ENCODE results near the gene BICC1. TPM values are rescaled to one million over a fixed set of nuclear protein-coding genes. Genes with fewer than 3 reads are reported as not detected.

BICC1 gene
- total and polyA plus RNA-seq, 2 donors (not counting 3 experiments of a cell fraction or from before 2014, with no cell fraction given) = 0.06 to 0.29 TPM

DNA sequence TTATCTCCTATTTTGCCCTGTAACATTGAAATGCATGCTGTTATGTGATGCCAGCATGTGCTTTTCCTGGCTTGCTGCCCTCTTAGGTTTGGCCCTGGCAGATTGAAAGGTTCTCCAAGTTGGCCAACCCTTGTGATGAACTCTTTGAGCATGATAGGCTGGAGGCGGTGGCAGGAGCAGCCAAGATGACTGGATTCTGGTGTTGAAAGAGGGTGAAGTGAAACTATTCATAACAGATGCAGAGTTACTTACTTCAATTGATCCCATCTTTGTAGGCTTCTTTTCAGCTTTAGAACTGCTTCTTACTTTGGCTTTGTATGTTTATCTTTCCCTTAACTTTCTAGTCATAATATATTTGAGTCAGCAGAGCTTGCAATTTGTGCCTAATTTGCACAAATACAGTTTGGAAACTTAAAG is 57.6 kb downstream of the BICC1 start:
- no peak overlapping the region for H3K9ac ChIP-seq (replicated peaks; ENCODE audit: extremely low read depth, insufficient read depth, low read length)
- no peaks in the 10 kb centered on the region for H3K4me1 ChIP-seq (ENCODE audit: control insufficient read depth, extremely low read depth, insufficient read depth, low read length)
- CTCF ChIA-PET = no interaction called here
- H3K27me3 ChIP-seq (ENCODE audit: control insufficient read depth in 2 of 2, insufficient read depth in 2 of 2, low read length in 2 of 2) = no peaks in the 10 kb centered on the region
- POLR2A ChIA-PET = no interaction called here
- no peak overlapping the region for H2AFZ ChIP-seq (ENCODE audit: low read depth, low read length)
- no peak overlapping the region for H3K4me3 ChIP-seq (replicated peaks in 1 of 3; ENCODE audit: insufficient read depth in 1 of 3, low read depth in 1 of 3, low read length in 3 of 3)
- no peak overlapping the region for H3K4me2 ChIP-seq (ENCODE audit: insufficient read depth, low read length)
- FAIRE-seq (no peak), DNase-seq (ENCODE audit: low read depth, low spot score) (no peak)
- no peaks in the 10 kb centered on the region for H4K20me1 ChIP-seq (replicated peaks; ENCODE audit: control insufficient read depth, extremely low read depth, insufficient read depth, low read length)
- no peaks in the 10 kb centered on the region for H3K9me1 ChIP-seq (replicated peaks; ENCODE audit: control insufficient read depth, extremely low read depth, insufficient read depth, low read length)
- H3K9me3 ChIP-seq (replicated peaks; ENCODE audit: control insufficient read depth, insufficient read depth, low read length) = no peaks in the 10 kb centered on the region
- TF ChIP-seq FOS (IDR thresholded peaks at IDR 0.05; ENCODE audit: borderline replicate concordance, insufficient read depth, low read length) (no peak), POLR2A (IDR thresholded peaks at IDR 0.05; ENCODE audit: low read depth, low read length) (no peak), JUN (IDR thresholded peaks at IDR 0.05; ENCODE audit: borderline replicate concordance, insufficient read depth, insufficient read length, low read depth) (no peak), POLR2AphosphoS5 (IDR thresholded peaks at IDR 0.05; ENCODE audit: insufficient read depth, low read depth, low read length) (no peak), MYC (IDR thresholded peaks at IDR 0.05; ENCODE audit: low read depth, low read length) (no peak)
- TF ChIP-seq, protein P1, sequence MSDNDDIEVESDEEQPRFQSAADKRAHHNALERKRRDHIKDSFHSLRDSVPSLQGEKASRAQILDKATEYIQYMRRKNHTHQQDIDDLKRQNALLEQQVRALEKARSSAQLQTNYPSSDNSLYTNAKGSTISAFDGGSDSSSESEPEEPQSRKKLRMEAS (IDR thresholded peaks at IDR 0.05; ENCODE audit: insufficient read depth, insufficient read length) = no peak
- intact Hi-C loops (cut with micrococcal nuclease) (no loop called here), dilution Hi-C loops (cut with MboI; ENCODE audit: extremely low pct_ligation_motif_present, low sequenced_read_pairs) (no loop called here)
- H3K36me3 ChIP-seq (ENCODE audit: control insufficient read depth in 2 of 2, extremely low read depth in 1 of 2, insufficient read depth in 2 of 2, low read length in 2 of 2) = no peaks in the 10 kb centered on the region
- no TSS peak for BruUV-seq (replicated peaks)
- no peak overlapping the region for H3K27ac ChIP-seq (ENCODE audit: insufficient read depth, low read depth, low read length)
- H3K79me2 ChIP-seq (ENCODE audit: control insufficient read depth, insufficient read depth, low read length) = no peaks in the 10 kb centered on the region

DNA sequence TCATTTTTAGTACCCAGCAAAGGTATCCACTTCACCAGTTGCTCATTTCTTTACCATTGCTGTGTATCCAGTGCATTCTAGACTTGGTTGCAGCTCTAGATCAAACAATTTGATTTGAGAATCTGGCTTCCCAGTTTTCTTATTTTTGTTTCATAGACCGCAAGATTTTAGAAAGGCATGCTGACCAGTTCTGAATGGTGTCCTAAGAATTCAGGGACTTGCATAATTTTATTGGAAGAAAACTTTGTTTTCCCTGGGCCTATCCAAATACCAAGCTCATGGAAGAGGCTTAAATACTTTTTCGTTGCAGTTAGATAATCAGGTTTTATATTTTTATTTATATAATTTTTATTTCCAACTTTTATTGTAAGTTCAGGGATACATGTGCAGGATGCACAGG is 58.3 kb downstream of the BICC1 start:
- intact Hi-C loops (cut with micrococcal nuclease) = no loop called here
- Histone ChIP-seq H3K27ac (ENCODE audit: insufficient read depth, low read depth, low read length) (no peak overlapping the region), H3K4me1 (ENCODE audit: control insufficient read depth, extremely low read depth, insufficient read depth, low read length) (no peaks in the 10 kb centered on the region), H3K9me3 (replicated peaks; ENCODE audit: control insufficient read depth, insufficient read depth, low read length) (no peaks in the 10 kb centered on the region), H2AFZ (ENCODE audit: low read depth, low read length) (no peak overlapping the region), H3K9me1 (replicated peaks; ENCODE audit: control insufficient read depth, extremely low read depth, insufficient read depth, low read length) (no peaks in the 10 kb centered on the region), H4K20me1 (replicated peaks; ENCODE audit: control insufficient read depth, extremely low read depth, insufficient read depth, low read length) (no peaks in the 10 kb centered on the region), H3K36me3 (ENCODE audit: control insufficient read depth in 2 of 2, extremely low read depth in 1 of 2, insufficient read depth in 2 of 2, low read length in 2 of 2) (no peaks in the 10 kb centered on the region), H3K9ac (replicated peaks; ENCODE audit: extremely low read depth, insufficient read depth, low read length) (no peak overlapping the region), H3K79me2 (ENCODE audit: control insufficient read depth, insufficient read depth, low read length) (no peaks in the 10 kb centered on the region), H3K4me2 (ENCODE audit: insufficient read depth, low read length) (no peak overlapping the region), H3K27me3 (ENCODE audit: control insufficient read depth in 2 of 2, insufficient read depth in 2 of 2, low read length in 2 of 2) (no peaks in the 10 kb centered on the region), H3K4me3 (replicated peaks in 1 of 3; ENCODE audit: insufficient read depth in 1 of 3, low read depth in 1 of 3, low read length in 3 of 3) (no peak overlapping the region)
- dilution Hi-C loops (cut with MboI; ENCODE audit: extremely low pct_ligation_motif_present, low sequenced_read_pairs) = no loop called here
- CTCF ChIA-PET = no interaction called here
- no peak for DNase-seq (ENCODE audit: low read depth, low spot score)
- POLR2A ChIA-PET = no interaction called here
- FAIRE-seq = no peak
- TF ChIP-seq EZH2 (IDR thresholded peaks at IDR 0.05; ENCODE audit: borderline replicate concordance, low read depth, low read length, severe bottlenecking) = no peak
- no peak for TF ChIP-seq CTCF (IDR thresholded peaks at IDR 0.05; ENCODE audit: extremely low read depth in 1 of 2, insufficient read depth in 1 of 2, low read depth in 1 of 2, low read length in 2 of 2)
- TF ChIP-seq FOS (IDR thresholded peaks at IDR 0.05; ENCODE audit: borderline replicate concordance, insufficient read depth, low read length) = no peak
- no TSS peak for BruUV-seq (replicated peaks)
